Loucy (cell line): ENCODE results near the gene FAP.

Source experiments
- EZH2phosphoT487 ChIP-seq: fragments of 200-600 bp; IDR thresholded peaks from 2 replicates; pipeline ENCODE4 v1.6.1; 2018; ENCODE audit warnings: antibody characterized with exemption, mild to moderate bottlenecking, moderate library complexity, borderline replicate concordance
- TF ChIP-seq, protein P1 (sequence below): fragments of 200-600 bp; sonication (generic); conservative IDR thresholded peaks from 2 replicates; pipeline ENCODE4 v1.5.1; 2014; ENCODE audit warnings: mild to moderate bottlenecking, antibody characterized with exemption, low read length

DNA sequence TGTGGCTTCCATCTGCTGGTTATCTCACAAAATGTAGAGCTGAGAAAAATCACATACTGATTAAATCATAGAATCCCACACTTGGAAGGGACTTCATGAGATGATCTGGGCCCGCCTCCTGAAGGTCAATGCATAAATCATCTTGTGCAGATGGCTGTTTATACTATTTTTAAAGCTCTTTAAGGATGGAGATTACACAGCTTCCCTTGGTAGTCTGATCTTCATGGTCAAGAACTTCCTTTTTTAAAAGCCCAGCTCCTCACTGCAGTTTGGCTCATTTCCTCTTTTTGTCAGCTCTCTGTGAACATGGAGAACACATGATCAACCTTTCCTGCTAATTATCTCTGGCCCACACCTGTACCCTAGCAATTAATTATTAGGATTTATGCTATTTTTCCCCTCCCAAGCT lies 117.1 kb downstream of the FAP start:
- TF ChIP-seq, protein P1, sequence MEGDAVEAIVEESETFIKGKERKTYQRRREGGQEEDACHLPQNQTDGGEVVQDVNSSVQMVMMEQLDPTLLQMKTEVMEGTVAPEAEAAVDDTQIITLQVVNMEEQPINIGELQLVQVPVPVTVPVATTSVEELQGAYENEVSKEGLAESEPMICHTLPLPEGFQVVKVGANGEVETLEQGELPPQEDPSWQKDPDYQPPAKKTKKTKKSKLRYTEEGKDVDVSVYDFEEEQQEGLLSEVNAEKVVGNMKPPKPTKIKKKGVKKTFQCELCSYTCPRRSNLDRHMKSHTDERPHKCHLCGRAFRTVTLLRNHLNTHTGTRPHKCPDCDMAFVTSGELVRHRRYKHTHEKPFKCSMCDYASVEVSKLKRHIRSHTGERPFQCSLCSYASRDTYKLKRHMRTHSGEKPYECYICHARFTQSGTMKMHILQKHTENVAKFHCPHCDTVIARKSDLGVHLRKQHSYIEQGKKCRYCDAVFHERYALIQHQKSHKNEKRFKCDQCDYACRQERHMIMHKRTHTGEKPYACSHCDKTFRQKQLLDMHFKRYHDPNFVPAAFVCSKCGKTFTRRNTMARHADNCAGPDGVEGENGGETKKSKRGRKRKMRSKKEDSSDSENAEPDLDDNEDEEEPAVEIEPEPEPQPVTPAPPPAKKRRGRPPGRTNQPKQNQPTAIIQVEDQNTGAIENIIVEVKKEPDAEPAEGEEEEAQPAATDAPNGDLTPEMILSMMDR, result no peak
- no peak for TF ChIP-seq EZH2phosphoT487
